Hepatocyte (in vitro differentiated cells): ENCODE measurements around the gene PDE4B. TPM values are rescaled to one million over a fixed set of nuclear protein-coding genes. Genes with fewer than 3 reads are reported as not detected.

Experiments
- DNase-seq: peaks from one replicate; pipeline ENCODE4 v3.0.0-alpha.2; 2016; ENCODE audit warnings: low spot score
- H2AFZ ChIP-seq: fragments of 200-600 bp; sonication (generic); 2 replicates; pipeline ENCODE4 v1.6.0; 2016; ENCODE audit warnings: antibody characterized with exemption, mild to moderate bottlenecking
- H3K27ac ChIP-seq: fragments of 200-600 bp; sonication (generic); 2 replicates; pipeline ENCODE4 v1.5.1; 2016; ENCODE audit warnings: mild to moderate bottlenecking
- H3K27me3 ChIP-seq: fragments of 200-600 bp; sonication (generic); 2 replicates; pipeline ENCODE4 v1.6.1; 2016
- H3K36me3 ChIP-seq: fragments of 200-600 bp; sonication (generic); replicated peaks from 2 replicates; pipeline ENCODE4 v1.5.1; 2016; ENCODE audit warnings: low read depth; ENCODE audit not compliant: insufficient read depth
- H3K4me1 ChIP-seq: fragments of 200-600 bp; sonication (generic); 2 replicates; pipeline ENCODE4 v1.5.1; 2016; ENCODE audit warnings: mild to moderate bottlenecking, moderate library complexity; ENCODE audit not compliant: insufficient read depth
- H3K4me2 ChIP-seq: fragments of 200-600 bp; sonication (generic); 2 replicates; pipeline ENCODE4 v1.6.0; 2016
- H3K4me3 ChIP-seq: fragments of 200-600 bp; sonication (generic); 2 replicates; pipeline ENCODE4 v1.5.1; 2016; ENCODE audit warnings: mild to moderate bottlenecking
- H3K79me2 ChIP-seq: fragments of 200-600 bp; sonication (generic); 2 replicates; pipeline ENCODE4 v1.6.0; 2017; ENCODE audit warnings: mild to moderate bottlenecking
- H3K9me2 ChIP-seq: fragments of 200-600 bp; sonication (generic); replicated peaks from 2 replicates; pipeline ENCODE4 v1.6.0; 2017; ENCODE audit warnings: mild to moderate bottlenecking; ENCODE audit not compliant: insufficient read depth
- H3K9me3 ChIP-seq: fragments of 200-600 bp; sonication (generic); 2 replicates; pipeline ENCODE4 v1.5.1; 2016; ENCODE audit warnings: low read depth, mild to moderate bottlenecking
- H4K20me1 ChIP-seq: fragments of 200-600 bp; sonication (generic); 2 replicates; pipeline ENCODE4 v1.6.0; 2016; ENCODE audit warnings: mild to moderate bottlenecking; ENCODE audit not compliant: insufficient read depth, poor library complexity, severe bottlenecking
- CTCF ChIP-seq: fragments of 200-600 bp; sonication (generic); IDR thresholded peaks from 2 replicates; pipeline ENCODE4 v1.5.1; 2016; ENCODE audit warnings: antibody characterized with exemption, mild to moderate bottlenecking; ENCODE audit not compliant: poor library complexity
- EZH2 ChIP-seq: fragments of 200-600 bp; sonication (generic); IDR thresholded peaks from 2 replicates; pipeline ENCODE4 v1.6.1; 2016; ENCODE audit warnings: antibody characterized with exemption, mild to moderate bottlenecking, borderline replicate concordance
- EZH2phosphoT487 ChIP-seq: fragments of 200-600 bp; sonication (generic); IDR thresholded peaks from one replicate; pipeline ENCODE4 v1.6.1; 2018; ENCODE audit warnings: antibody characterized with exemption, mild to moderate bottlenecking, low read depth, moderate library complexity; ENCODE audit not compliant: unreplicated experiment, severe bottlenecking
- WGBS: methylation state at CpG from one replicate; pipeline ENCODE4 v1.1.6; 2016; ENCODE audit warnings: low lambda C conversion rate; ENCODE audit errors: missing lambda C conversion rate; 5-methylcytosine and 5-hydroxymethylcytosine counted together
- polyA plus RNA-seq: library from polyadenylated mRNA; unstranded; fragments of >200 nt; fragmentation: Nextera tagmentation; extraction: Ambion mirVana; gene quantifications from 2 replicates; pipeline ENCODE4 v1.2.1, GENCODE V29; 2016
- total RNA-seq: library from RNA; depleted of rRNA; stranded (reverse); fragments of >200 nt; gene quantifications from 2 replicates; pipeline ENCODE4 v1.2.3, GENCODE V29; 2014

PDE4B gene
- total and polyA plus RNA-seq, 2 experiments from 2014 or later = 1.8 to 3.4 TPM

GRCh38 chr1:65975708-65976107 is 183.0 kb downstream of the PDE4B start:
- Histone ChIP-seq H3K4me3 (no peak overlapping the region), H3K4me1 (no peaks in the 10 kb centered on the region), H3K36me3 (no peaks in the 10 kb centered on the region), H3K4me2 (no peak overlapping the region), H3K27ac (no peak overlapping the region), H3K9me3 (no peaks in the 10 kb centered on the region), H3K27me3 (no peaks in the 10 kb centered on the region), H3K79me2 (no peaks in the 10 kb centered on the region), H3K9me2 (no peaks in the 10 kb centered on the region), H4K20me1 (no peaks in the 10 kb centered on the region), H2AFZ (no peak overlapping the region)
- 75% methylated on average over 1 of the region's 1 CpG for WGBS
- DNase-seq = no peak
- no peak for TF ChIP-seq CTCF
- no peak for TF ChIP-seq EZH2
- no peak for TF ChIP-seq EZH2phosphoT487

- H2AFZ ChIP-seq = no peak overlapping the region
- H3K79me2 ChIP-seq = no peaks in the 10 kb centered on the region
- H3K4me1 ChIP-seq = no peaks in the 10 kb centered on the region
- H3K27ac ChIP-seq = peak overlapping the region; percentile 55
- H3K27me3 ChIP-seq = no peaks in the 10 kb centered on the region
- H3K9me2 ChIP-seq = no peaks in the 10 kb centered on the region
- TF ChIP-seq EZH2 = no peak
- TF ChIP-seq EZH2phosphoT487 = no peak
- TF ChIP-seq CTCF = no peak
- peak; percentile 50 for DNase-seq
- no peaks in the 10 kb centered on the region for H4K20me1 ChIP-seq
- no peak overlapping the region for H3K4me3 ChIP-seq
- H3K9me3 ChIP-seq = no peaks in the 10 kb centered on the region
- no peaks in the 10 kb centered on the region for H3K36me3 ChIP-seq
- H3K4me2 ChIP-seq = no peak overlapping the region
- WGBS = 66% methylated on average over 7 of the region's 7 CpGs
Observed at GRCh38 chr1:65979136-65980044, 186.7 kb downstream of the PDE4B start.

- Histone ChIP-seq H3K27me3 (no peaks in the 10 kb centered on the region), H3K79me2 (no peaks in the 10 kb centered on the region), H3K9me2 (no peaks in the 10 kb centered on the region), H3K4me3 (no peak overlapping the region), H3K27ac (no peak overlapping the region), H3K9me3 (no peaks in the 10 kb centered on the region), H3K4me1 (no peaks in the 10 kb centered on the region), H4K20me1 (no peaks in the 10 kb centered on the region), H2AFZ (no peak overlapping the region), H3K36me3 (no peaks in the 10 kb centered on the region), H3K4me2 (no peak overlapping the region)
- 83% methylated on average over 2 of the region's 2 CpGs for WGBS
- no peak for DNase-seq
- TF ChIP-seq EZH2phosphoT487 (no peak), CTCF (no peak)
Observed at GRCh38 chr1:65980237-65980636, 187.5 kb downstream of the PDE4B start.
